GM21360 (cell line): ENCODE data around the gene C2CD2L.
"Not testable (repeated sequence)": the region's sequence is repeated elsewhere in the genome, so short reads cannot be mapped to it uniquely, and the experiment has no call there.

Experiments used
- ATAC-seq: cut with Tn5 transposase; IDR thresholded peaks from one replicate; pipeline ENCODE4 v1.9.1; 2021; ENCODE audit warnings: mild to moderate bottlenecking, moderate library complexity; ENCODE audit not compliant: unreplicated experiment

Gene C2CD2L

DNA sequence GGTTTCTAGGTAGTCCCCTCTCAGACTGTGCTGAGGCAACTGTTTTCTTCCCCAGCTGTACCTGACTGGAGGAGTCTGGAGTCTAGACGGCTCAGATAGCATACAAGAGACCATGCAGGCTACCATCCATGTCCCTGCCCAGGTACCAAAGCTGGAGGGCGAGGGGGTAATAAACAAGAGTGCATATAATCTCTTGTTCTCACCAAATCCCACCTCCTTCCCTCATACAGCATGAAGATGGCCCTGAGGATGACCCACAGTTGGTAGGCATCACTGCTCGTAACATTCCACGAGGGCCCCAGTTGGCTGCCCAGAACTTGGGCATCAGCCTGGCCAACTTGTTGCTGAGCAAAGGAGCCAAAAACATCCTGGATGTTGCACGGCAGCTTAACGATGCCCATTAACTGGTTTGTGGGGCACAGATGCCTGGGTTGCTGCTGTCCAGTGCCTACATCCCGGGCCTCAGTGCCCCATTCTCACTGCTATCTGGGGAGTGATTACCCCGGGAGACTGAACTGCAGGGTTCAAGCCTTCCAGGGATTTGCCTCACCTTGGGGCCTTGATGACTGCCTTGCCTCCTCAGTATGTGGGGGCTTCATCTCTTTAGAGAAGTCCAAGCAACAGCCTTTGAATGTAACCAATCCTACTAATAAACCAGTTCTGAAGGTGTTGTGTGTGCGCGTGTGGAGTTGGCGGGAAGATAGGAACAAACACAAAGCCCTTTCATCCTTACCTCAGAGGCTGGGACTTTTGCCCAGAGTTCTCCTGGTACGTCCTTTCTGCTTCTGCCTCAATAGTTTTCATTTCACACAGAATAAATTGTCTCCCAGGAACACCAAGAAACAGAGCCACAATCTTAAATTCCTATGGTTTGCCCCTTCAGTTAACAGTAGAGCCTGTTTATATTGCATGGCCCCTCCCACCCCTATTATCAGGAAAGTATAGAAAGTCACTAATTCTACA is 14.0 kb upstream of the C2CD2L start:
- ATAC-seq, result no peak

DNA sequence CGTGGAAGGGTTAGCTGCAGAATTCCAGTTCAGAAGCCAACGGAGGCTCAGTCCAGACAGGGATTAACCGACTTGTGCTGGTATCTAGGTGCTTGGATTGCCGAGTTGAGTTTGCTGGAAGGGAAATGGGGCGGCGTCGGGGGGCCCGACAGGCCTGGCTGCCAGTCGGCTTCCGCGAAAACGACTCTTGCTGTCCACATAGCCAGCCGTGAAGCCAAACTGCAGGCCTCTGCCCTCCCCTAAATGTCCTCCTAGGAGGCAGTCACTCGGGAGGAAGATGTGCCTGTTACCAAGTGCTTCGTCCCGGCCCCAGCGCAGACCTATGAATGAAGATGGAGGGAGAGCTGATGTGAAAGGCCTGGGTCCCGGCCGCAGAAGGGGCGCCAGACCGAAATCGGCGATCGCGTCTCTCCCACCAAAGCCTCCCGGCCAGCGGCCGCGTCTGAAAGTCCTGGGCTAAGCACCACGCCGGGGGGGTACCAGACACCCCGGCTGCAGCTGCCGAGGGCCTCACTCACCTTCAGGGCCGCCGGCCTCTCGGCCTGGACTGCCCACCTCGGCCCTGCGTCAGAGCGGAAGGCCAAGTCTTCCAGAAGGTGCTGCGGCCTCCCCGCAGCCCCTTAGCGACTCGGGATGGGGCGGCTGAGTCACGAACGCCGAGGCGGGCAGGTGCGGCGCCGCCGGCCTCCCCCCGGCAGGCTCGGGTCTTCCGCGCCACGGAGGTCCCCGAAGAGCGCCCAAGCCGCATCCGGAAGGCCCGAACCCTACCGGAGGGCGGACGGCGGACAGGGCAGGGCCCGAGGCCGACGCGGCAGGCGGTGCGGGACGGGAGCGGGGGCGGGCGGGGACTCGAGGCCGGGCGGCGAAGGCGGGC is 13.0 kb upstream of the C2CD2L start:
- ATAC-seq, result peak; percentile 15

GRCh38 chr11:119094816-119095065 is 12.4 kb upstream of the C2CD2L start:
- ATAC-seq, result peak; percentile 31

- peak; percentile 69 for ATAC-seq
These were observed 11.9 kb upstream of the C2CD2L start for GRCh38 chr11:119095066-119095880.

DNA sequence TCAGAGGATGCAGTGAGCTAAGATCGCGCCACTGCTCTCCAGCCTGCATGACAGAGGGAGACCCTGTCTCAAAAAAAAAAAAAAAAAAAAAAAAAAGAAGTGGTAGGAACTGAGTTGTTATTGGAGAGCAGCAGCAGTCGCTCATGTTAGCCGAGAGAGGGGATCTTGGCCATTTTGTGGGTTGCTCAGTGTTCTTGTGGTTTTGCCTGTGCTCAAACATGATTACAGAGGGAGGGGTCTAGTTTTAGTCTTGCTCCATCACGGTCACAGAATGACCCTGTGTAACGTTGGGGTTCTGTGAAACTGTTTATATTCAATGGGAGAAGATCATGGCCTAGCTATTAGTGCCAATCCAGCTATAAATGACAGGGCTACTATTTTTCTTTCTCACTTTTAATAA is 7.4 kb upstream of the C2CD2L start:
- no peak for ATAC-seq

GRCh38 chr11:119100246-119100970 is 6.7 kb upstream of the C2CD2L start:
- no peak for ATAC-seq

GRCh38 chr11:119100994-119101758 is 6.0 kb upstream of the C2CD2L start:
- ATAC-seq, result peak; percentile 6

DNA sequence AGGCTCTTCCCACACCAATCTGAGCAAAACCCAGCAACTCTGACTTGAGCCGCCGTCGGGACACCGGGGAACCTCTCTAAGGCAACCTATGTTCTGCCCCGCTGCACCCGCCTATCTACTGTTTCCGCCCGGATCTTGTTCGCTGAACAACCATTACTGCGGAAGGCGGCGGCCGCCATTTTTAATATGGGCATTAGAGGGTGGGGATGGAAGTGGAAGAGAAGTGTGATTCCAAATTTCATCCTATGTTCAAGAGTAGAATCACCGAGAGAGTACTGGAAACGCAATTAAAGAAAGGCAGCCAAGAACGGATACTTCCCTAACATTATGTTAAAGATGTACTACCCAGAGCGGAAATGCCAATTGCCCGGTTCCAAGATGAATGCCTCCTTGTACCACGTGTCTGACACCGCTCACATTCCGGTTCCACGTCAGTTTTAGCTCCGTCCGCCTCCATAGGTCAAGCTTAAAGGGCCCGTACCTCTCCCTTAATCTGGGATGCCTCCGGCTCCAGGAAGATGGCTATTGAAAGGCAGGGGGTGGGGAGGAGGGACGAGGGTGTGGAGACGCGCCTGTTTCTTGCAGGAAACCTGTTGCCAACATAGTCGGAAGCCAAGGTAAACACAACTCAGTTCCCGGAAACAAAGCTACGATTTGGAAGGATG is 5.3 kb upstream of the C2CD2L start, which contains the start of gene DPAGT1:
Gene DPAGT1, minus strand, starts transcription at position 95 of the 665 bp plus-strand sequence. CDS start 198 bp downstream, outside the sequence.
- ATAC-seq, result peak; percentile 68

- not testable (repeated sequence) for ATAC-seq
These were observed 3.9 kb upstream of the C2CD2L start for GRCh38 chr11:119103161-119103664.

GRCh38 chr11:119103793-119104192 is 3.4 kb upstream of the C2CD2L start:
- no peak for ATAC-seq

- ATAC-seq, result peak; percentile 21
These were observed 498 bp downstream of the C2CD2L start for GRCh38 chr11:119107538-119108145.

DNA sequence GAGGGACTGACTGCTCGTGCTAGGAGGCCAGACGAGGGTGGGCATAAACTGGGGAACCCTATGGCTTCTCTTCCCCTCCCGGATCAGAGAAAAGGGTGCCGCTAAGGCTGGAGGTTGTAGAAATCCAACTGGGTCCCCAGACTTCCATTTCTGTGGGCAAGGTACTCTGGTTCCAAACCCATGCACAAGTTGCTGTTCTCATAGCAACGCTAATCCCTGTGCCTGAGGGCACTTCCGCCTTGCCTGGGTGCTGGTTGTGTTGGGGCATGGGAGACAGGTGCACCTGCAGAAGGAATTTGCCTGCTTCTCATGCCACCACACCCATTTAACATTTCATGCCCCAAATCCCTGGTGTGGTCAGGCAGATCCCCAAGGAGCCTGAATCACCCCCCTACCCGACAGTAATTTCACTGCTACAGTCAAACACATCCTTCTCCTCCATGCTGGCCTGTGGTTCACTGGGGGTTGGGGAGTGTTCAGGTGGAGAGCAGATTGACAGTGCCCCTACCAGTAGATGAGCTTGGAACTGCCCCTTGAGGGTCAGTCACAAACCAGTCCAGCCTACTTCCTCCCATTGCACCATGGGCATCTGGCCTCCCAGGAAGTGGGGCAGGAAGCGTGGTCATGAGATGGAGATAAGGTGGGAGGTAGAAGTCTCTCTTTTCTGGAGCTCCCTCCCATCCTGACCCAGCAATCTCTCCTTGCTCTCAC is 1.2 kb downstream of the C2CD2L start:
- ATAC-seq, result no peak

DNA sequence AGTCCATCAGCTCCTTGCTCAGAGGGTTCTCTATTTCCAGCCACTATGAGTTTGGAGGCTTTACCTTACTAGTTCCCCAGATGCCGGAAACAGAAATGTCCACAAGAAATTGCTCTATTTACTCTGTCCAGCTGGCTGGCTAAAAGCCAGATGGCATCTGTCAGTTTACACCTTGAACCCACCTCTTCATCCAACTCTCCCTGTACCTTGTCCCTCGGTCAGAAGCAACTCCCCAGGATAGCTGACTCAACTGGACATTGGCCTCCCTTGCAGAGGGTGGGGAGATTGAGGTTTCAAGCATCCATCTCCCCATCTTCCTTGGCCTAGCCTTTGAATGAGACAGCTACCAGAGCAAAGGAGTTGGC is 1.7 kb downstream of the C2CD2L start:
- no peak for ATAC-seq

DNA sequence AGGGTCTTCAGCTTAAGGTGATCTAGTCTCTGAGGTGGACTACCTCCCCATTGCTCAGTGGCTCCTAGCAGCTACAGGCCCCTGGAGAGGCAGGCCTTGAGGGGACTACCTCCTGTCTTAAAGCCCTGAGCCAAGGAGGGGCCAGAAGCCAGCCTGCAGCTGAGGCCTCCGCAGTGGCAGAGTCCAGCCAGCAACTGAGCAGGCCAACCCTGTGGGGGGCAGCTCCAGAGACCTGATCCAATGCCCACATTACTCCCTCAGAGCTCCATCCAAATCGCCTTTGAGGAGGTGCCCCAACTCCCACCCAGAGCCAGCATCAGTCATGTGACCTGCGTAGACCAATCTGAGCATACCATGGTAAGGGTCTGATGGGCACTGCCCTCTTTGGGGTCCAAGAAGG is 2.7 kb downstream of the C2CD2L start:
- ATAC-seq, result no peak

- no peak for ATAC-seq
These were observed 3.3 kb downstream of the C2CD2L start for GRCh38 chr11:119110439-119110838.

DNA sequence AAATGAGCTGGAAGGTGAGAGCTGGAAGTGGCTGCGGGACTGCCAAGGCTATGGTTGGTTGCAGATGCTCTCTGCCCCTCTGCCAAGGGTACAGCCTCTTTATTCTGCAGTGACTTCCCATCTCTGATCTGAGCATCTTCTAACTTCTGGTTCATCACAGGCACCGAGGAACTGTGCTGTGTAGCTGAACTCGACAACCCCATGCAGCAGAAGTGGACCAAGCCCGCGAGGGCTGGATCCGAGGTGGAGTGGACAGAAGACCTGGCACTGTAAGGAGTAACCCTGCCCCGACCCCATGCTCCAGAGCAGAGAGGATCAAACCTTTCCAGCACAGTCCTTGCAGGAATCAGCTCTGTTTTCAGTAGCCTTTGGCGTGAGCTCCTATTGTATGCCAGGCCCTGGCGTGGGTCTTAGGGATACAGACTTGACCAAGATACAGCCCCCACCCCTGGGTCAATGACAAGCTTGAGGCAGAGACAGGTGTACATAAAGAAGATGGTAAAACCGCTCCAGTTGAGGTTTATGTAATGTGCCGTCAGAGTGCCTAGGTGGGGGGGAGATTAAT is 4.3 kb downstream of the C2CD2L start:
- no peak for ATAC-seq

DNA sequence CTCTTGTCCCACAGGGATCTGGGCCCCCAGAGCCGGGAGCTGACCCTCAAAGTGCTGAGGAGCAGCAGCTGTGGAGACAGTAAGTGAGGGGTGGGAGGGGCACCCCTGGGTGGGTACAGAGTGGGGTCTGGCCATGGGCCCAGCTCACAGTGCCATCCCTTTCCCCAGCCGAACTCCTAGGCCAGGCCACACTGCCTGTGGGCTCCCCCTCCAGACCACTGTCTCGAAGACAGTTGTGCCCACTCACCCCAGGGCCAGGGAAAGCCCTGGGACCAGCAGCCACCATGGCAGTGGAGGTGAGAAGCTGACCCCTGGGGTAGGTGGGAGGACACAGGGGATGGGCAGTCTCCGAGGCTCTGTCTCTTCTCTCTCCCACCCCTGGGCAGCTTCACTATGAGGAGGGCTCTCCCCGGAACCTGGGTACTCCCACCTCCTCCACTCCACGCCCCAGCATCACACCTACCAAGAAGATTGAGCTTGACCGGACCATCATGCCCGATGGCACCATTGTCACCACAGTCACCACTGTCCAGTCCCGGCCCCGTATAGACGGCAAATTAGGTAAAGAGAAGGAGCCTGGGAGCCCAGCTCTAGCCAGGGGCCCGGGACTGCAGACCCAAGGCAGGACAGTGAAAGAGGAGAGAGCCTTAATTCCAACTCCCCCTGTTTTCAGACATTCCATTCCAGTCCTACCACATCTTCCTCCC is 5.3 kb downstream of the C2CD2L start:
- ATAC-seq, result no peak
